Vagina (tissue), 2 donors: ENCODE data around the gene XAF1. TPM values are rescaled to one million over a fixed set of nuclear protein-coding genes. Genes with fewer than 3 reads are reported as not detected.

Experiments used
- DNase-seq, 2 donors: peaks; one replicate each; pipeline ENCODE4 v3.0.0-alpha.2; 2017; ENCODE audit errors: extremely low spot score in 2 of 2
- H3K27ac ChIP-seq: fragments of 200-600 bp; sonication (generic); one replicate; pipeline ENCODE4 v1.5.1; 2019
- H3K27me3 ChIP-seq: fragments of 200-600 bp; sonication (generic); one replicate; pipeline ENCODE4 v1.5.1; 2019
- H3K36me3 ChIP-seq, 2 donors: fragments of 200-600 bp; sonication (generic); one replicate each; pipeline ENCODE4 v1.5.1; 2017 to 2019
- H3K4me1 ChIP-seq: fragments of 200-600 bp; sonication (generic); one replicate; pipeline ENCODE4 v1.5.1; 2019
- H3K4me3 ChIP-seq, 2 donors: fragments of 200-600 bp; sonication (generic); 1 replicate in 1 of 2; 2 replicates in 1 of 2; pipeline ENCODE4 v1.5.1; 2016 to 2019
- H3K9me3 ChIP-seq: fragments of 200-600 bp; sonication (generic); one replicate; pipeline ENCODE4 v1.5.1; 2019
- POLR2A ChIP-seq, 2 donors: fragments of 450-650 bp; IDR thresholded peaks; one replicate each; pipeline ENCODE4 v1.6.1; 2017; ENCODE audit warnings: antibody characterized with exemption in 2 of 2, mild to moderate bottlenecking in 2 of 2, moderate library complexity in 2 of 2
- POLR2AphosphoS5 ChIP-seq, 2 donors: sonication (generic); formaldehyde crosslinking; IDR thresholded peaks; one replicate each; pipeline ENCODE4 v1.9.0; 2017; ENCODE audit warnings: antibody characterized with exemption in 2 of 2, mild to moderate bottlenecking in 2 of 2, low read depth in 1 of 2; ENCODE audit not compliant: insufficient read depth in 1 of 2
- intact Hi-C: fragments of 100-400 bp; cut with DNase I; formaldehyde crosslinking; loops from one replicate; pipeline ENCODE4 v1.15.1; 2023
- total RNA-seq: library from RNA; depleted of rRNA; stranded (reverse); fragments of >200 nt; gene quantifications from one replicate; pipeline ENCODE4 v1.2.3, GENCODE V29; 2016
- TF ChIP-seq, protein P1 (sequence below), 3 experiments: fragments of 450-650 bp in 2 of 3; fragments of 200-600 bp in 1 of 3; sonication (generic) in 1 of 3; IDR thresholded peaks; one replicate each; pipeline ENCODE4 v1.5.1; 2017 to 2019; ENCODE audit warnings: antibody characterized with exemption in 3 of 3, mild to moderate bottlenecking in 2 of 3, moderate library complexity in 2 of 3

XAF1 gene
- total RNA-seq, 1 donor from 2014 or later: 43.0 TPM

DNA sequence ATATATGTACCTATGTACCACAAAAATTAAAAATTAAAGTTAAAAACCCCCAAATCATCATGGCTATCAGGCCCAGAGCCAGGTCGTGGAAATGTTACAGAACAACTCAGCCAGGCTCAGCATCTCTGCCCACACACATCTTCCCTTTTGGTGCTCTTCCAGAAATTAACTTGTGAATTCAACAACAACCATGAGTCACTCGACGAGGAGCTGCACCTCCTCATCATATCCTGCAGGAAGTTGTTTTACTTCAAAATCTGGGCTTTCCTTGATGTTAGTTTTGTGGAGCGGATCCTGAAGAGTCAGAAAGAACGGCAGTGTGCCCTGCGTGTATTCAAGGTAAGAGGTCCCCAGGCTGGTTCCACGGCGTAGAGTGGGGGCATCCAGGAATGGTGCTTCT is 30.8 kb downstream of the XAF1 start:
- no peak overlapping the region for H3K27ac ChIP-seq
- intact Hi-C loops: loop anchor here (10.0 kb wide), 1 partner anchor 1608 kb away; the partner anchor contains the start of gene RNF222
- H3K27me3 ChIP-seq: no peaks in the 10 kb centered on the region
- no peaks in the 10 kb centered on the region for H3K4me1 ChIP-seq
- no peak for TF ChIP-seq POLR2AphosphoS5 (IDR thresholded peaks at IDR 0.05; ENCODE audit: insufficient read depth in 1 of 2, low read depth in 1 of 2)
- no peaks in the 10 kb centered on the region for H3K36me3 ChIP-seq
- no peak overlapping the region for H3K4me3 ChIP-seq
- peaks cover 3% of the 10 kb centered on the region for H3K9me3 ChIP-seq
- no peak for DNase-seq

DNA sequence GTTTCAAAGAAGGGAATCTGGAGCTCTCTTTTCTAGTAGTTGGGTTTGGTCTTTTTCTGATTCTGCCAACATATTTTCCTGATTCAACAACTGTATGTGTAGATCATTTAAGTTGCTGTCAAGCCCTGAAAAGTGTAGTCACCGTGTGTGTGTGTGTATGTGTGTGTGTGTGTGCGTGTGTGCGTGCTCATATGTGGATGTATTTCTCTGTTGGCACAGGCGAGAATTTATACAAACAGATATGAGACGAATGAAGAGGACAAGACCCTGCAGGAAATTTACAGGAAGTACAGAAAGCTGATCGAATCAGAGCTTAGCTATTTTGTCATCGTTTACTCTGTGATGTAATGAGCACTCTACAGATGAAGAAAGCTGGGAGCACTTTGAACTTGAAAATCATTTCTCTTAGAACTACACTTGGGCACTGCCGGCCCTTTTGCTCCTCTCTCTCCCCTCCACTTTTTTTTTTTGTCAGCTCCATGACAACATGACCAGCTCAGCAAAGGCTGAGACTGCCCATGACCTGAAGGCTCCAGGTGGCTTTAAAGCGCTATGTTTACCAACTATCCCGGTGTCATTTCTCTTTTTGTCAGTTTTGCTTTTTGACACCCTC is 31.3 kb downstream of the XAF1 start:
- no peaks in the 10 kb centered on the region for H3K4me1 ChIP-seq
- TF ChIP-seq POLR2AphosphoS5 (IDR thresholded peaks at IDR 0.05; ENCODE audit: insufficient read depth in 1 of 2, low read depth in 1 of 2): no peak
- TF ChIP-seq, protein P1, sequence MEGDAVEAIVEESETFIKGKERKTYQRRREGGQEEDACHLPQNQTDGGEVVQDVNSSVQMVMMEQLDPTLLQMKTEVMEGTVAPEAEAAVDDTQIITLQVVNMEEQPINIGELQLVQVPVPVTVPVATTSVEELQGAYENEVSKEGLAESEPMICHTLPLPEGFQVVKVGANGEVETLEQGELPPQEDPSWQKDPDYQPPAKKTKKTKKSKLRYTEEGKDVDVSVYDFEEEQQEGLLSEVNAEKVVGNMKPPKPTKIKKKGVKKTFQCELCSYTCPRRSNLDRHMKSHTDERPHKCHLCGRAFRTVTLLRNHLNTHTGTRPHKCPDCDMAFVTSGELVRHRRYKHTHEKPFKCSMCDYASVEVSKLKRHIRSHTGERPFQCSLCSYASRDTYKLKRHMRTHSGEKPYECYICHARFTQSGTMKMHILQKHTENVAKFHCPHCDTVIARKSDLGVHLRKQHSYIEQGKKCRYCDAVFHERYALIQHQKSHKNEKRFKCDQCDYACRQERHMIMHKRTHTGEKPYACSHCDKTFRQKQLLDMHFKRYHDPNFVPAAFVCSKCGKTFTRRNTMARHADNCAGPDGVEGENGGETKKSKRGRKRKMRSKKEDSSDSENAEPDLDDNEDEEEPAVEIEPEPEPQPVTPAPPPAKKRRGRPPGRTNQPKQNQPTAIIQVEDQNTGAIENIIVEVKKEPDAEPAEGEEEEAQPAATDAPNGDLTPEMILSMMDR (IDR thresholded peaks at IDR 0.05): no peak
- TF ChIP-seq POLR2A (IDR thresholded peaks at IDR 0.05): no peak
- no peak for DNase-seq
- intact Hi-C loops: loop anchor here (10.0 kb wide), 1 partner anchor 1608 kb away; the partner anchor contains the start of gene RNF222
- H3K27me3 ChIP-seq: no peaks in the 10 kb centered on the region
- H3K4me3 ChIP-seq: no peak overlapping the region
- H3K27ac ChIP-seq: no peak overlapping the region
- H3K9me3 ChIP-seq: peaks cover 3% of the 10 kb centered on the region
- no peaks in the 10 kb centered on the region for H3K36me3 ChIP-seq

DNA sequence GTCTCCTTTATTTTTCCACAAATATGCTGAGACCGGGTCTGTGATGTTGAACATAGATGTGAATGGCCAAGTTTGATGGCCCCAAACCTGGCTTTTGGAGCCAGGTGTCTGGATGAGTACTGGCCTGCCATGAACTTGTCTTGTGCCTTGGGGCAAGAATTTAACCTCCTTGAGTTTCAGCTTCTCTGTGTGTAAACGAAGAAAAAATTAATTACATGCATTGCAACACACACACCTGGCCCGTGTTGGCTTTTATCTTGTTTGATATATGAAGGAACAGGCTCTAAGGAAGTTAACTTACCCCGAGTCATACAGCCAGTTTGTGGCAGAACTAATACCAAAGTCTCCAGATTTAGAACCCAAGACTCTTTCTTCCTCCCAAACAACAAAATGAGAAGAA is 33.3 kb downstream of the XAF1 start:
- Histone ChIP-seq H3K9me3 (no peaks in the 10 kb centered on the region), H3K27ac (no peak overlapping the region), H3K4me1 (no peaks in the 10 kb centered on the region), H3K27me3 (no peaks in the 10 kb centered on the region), H3K4me3 (no peak overlapping the region), H3K36me3 (no peaks in the 10 kb centered on the region)
- TF ChIP-seq, protein P1 (IDR thresholded peaks at IDR 0.05): no peak
- no peak for DNase-seq
- intact Hi-C loops: loop anchor here (10.0 kb wide), 1 partner anchor 1606 kb away; the partner anchor contains the start of gene RNF222

DNA sequence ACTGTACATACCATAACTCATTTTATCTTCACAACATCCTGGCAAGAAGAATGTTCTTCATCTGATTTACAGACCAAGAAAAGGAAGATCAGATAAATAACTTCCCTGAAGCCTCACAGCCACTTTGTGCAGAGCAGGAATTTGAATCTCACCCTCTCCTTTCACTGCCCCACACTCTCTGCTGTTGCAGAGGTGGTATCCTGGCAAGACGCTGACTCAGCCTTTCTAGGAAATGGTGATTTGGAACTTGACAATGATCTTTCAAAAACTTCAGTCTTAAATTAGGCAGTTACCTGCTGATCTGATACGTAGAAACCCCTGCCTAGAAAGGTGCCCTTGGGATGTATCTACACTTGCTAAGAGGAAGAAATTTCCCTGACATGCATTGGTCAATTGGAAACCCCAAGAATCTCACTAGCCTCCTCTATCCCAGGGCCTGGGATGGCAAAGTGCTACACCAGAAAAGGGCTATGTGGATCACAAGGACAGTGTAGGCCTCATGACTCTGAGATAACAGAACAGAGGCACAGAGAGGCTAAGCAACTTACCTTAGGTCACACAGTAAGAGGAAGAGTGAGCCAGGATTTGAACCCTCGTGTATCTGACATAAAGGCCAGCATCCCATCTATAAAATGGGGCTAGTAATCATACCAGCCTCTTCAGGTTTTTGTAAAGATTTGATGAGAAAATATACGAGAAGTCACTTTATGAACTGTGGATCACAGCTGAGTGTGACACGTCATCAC is 38.1 kb downstream of the XAF1 start:
- intact Hi-C loops: no loop called here
- no peaks in the 10 kb centered on the region for H3K27me3 ChIP-seq
- TF ChIP-seq, protein P1 (IDR thresholded peaks at IDR 0.05): no peak
- TF ChIP-seq POLR2AphosphoS5 (IDR thresholded peaks at IDR 0.05; ENCODE audit: insufficient read depth in 1 of 2, low read depth in 1 of 2) (no peak), POLR2A (IDR thresholded peaks at IDR 0.05) (no peak)

DNA sequence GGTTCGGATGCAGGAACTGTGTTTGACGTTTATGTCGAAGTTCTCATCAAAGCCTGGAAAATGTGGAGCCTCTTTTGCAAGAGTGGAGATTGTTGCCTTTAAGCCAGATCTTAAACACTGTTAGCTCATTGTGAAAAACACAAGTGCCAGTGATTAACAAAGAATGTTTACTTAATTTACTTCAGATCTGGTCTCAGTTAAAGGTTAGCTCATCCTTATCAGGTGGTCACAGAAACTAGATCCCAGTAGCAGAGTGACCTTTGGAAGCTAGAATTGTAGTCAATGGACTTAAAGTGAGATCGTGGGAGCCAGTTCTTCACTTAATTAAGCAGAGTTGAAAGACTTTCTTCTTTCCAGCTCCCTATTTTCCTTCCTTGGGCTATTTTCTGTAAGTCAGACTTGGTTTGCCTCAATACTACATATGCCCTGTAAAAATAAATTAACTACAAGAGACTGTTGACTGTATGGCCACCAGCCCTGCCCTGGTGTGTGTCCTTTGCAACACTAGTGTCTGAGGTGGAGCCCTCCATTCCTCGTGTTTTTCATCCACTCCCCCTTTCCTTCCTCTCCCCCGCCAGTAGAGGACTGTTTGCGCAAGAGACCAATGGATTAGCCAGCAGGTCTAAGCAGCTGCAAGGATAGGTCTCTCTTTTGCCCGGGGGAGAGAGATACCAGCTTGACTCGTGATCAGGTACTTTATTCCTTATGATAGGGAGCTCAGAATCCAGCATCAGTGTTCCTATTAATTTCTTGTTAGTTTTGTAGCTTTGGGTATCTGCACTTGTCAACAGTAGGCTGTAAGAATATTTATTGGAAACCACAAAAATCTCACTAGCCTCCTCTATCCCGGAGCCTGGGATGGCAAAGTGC is 40.4 kb downstream of the XAF1 start:
- intact Hi-C loops: no loop called here

More for the DNA sequence above, 38.1 kb downstream of the XAF1 start:
- H3K27ac ChIP-seq: no peak overlapping the region
- no peak overlapping the region for H3K4me3 ChIP-seq
- peaks cover 13% of the 10 kb centered on the region for H3K4me1 ChIP-seq
- H3K36me3 ChIP-seq: no peaks in the 10 kb centered on the region
- DNase-seq: no peak
- no peaks in the 10 kb centered on the region for H3K9me3 ChIP-seq

More for the DNA sequence above, 40.4 kb downstream of the XAF1 start:
- Histone ChIP-seq H3K4me3 (no peak overlapping the region), H3K27ac (no peak overlapping the region), H3K36me3 (no peaks in the 10 kb centered on the region), H3K27me3 (no peaks in the 10 kb centered on the region), H3K4me1 (peaks cover 13% of the 10 kb centered on the region), H3K9me3 (no peaks in the 10 kb centered on the region)
- DNase-seq: no peak
- TF ChIP-seq POLR2AphosphoS5 (IDR thresholded peaks at IDR 0.05; ENCODE audit: insufficient read depth in 1 of 2, low read depth in 1 of 2) (no peak), POLR2A (IDR thresholded peaks at IDR 0.05) (no peak)
